Measurements from ENCODE around the gene KCTD14. TPM values are rescaled to one million over a fixed set of nuclear protein-coding genes. Genes with fewer than 3 reads are reported as not detected.

KCTD14 gene
- total RNA-seq, 2 donors from 2014 or later = 0.59 to 3.6 TPM

- no peaks in the 10 kb centered on the region for H3K9me3 ChIP-seq
- H3K36me3 ChIP-seq = no peaks in the 10 kb centered on the region
- no peak overlapping the region for H3K4me3 ChIP-seq
- H3K27me3 ChIP-seq = no peaks in the 10 kb centered on the region
- H3K27ac ChIP-seq = no peak overlapping the region
- no peak for DNase-seq (ENCODE audit: low spot score)
- no peak for TF ChIP-seq CTCF (IDR thresholded peaks at IDR 0.05)
- no peaks in the 10 kb centered on the region for H3K4me1 ChIP-seq
These were observed 28.1 kb upstream of the KCTD14 start for GRCh38 chr11:78050964-78051831.

DNA sequence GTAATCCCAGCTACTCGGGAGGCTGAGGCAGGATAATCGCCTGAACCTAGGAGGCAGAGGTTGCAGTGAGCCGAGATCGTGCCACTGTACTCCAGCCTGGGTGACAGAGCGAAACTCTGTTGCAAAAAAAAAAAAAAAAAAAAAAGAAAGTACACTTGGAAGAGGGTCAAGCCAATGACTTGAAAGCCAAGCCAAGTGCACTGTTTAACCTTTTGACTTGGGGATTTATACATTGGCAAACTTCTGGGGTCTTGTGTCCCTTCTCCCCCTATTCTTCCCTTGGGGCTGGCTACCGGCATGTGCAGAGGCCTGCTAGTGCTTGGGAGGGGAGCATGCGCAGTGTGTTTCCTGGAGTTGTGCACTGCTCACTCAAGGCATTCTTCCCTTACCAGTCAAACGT is 26.3 kb upstream of the KCTD14 start:
- H3K9me3 ChIP-seq = no peaks in the 10 kb centered on the region
- no peak for TF ChIP-seq CTCF (IDR thresholded peaks at IDR 0.05)
- H3K4me3 ChIP-seq = no peak overlapping the region
- no peak overlapping the region for H3K27ac ChIP-seq
- no peak for DNase-seq (ENCODE audit: low spot score)
- no peaks in the 10 kb centered on the region for H3K36me3 ChIP-seq
- H3K27me3 ChIP-seq = no peaks in the 10 kb centered on the region
- H3K4me1 ChIP-seq = peaks cover 0 to 10% of the 10 kb centered on the region in 2 donors

DNA sequence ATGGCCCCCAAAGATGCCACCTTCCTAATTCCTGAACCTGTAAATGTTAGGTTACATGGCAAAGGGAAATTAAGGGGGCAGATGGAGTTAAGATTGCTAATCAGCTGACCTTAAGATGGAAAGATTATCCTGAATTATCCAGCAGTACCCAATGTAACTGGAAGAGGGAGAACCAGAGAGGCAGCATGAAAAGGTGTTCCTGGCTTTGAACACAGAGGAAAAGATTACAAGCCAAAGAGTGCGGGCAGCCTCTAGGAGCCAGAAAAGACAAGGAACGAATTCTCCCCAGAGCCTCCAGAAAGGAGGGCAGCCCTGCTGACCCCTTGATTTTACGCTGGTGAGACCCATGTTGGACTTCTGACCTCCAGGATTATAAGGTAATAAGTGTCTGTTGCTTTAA is 25.5 kb upstream of the KCTD14 start:
- no peak overlapping the region for H3K27ac ChIP-seq
- no peak overlapping the region for H3K4me3 ChIP-seq
- DNase-seq (ENCODE audit: low spot score) = no peak
- TF ChIP-seq CTCF (IDR thresholded peaks at IDR 0.05) = no peak
- H3K27me3 ChIP-seq = no peaks in the 10 kb centered on the region
- H3K36me3 ChIP-seq = no peaks in the 10 kb centered on the region
- peaks cover 0 to 10% of the 10 kb centered on the region in 2 donors for H3K4me1 ChIP-seq
- H3K9me3 ChIP-seq = no peaks in the 10 kb centered on the region

- no peak for DNase-seq (ENCODE audit: low spot score)
- H3K27ac ChIP-seq = no peak overlapping the region
- no peaks in the 10 kb centered on the region for H3K36me3 ChIP-seq
- no peak for TF ChIP-seq CTCF (IDR thresholded peaks at IDR 0.05)
- H3K27me3 ChIP-seq = no peaks in the 10 kb centered on the region
- no peaks in the 10 kb centered on the region for H3K9me3 ChIP-seq
- peaks cover 0 to 10% of the 10 kb centered on the region in 2 donors for H3K4me1 ChIP-seq
- no peak overlapping the region for H3K4me3 ChIP-seq
These were observed 23.4 kb upstream of the KCTD14 start for GRCh38 chr11:78046486-78046854.

DNA sequence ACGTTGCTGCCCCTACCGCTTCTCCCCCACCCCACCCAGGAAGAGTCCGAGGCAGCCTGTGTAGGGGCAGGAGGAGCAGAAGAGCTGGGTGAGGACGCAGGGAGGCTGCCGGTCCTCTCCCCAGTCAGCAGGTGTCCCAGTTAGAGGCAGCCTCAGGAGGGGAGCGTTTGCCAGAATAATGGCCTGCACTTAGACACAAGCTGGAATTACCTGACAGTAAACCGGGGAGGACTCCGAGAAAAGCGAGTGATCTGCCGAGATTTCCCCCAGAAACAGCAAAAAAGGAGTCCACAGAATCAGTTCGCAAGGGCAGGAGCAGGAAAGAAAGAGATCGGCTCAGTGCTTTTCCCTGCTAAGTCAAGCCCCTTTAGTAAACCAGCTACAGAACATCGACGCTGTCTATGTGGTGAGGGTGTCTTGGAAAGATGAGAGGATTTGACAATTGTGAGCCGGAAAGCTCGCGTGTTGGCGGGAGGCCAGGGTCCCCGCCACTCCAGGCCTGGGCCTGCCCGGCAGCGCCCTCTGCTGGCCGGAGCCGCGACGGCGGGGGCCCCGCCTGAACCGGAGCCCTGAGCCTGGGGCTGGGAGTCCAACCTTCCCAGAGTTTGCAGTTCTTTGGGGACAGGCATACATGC is 22.9 kb upstream of the KCTD14 start:
- Histone ChIP-seq H3K27me3 (no peaks in the 10 kb centered on the region), H3K36me3 (no peaks in the 10 kb centered on the region), H3K4me1 (peaks cover 0 to 11% of the 10 kb centered on the region in 2 donors), H3K27ac (peak overlapping the region; percentile 41 to 65), H3K4me3 (peak overlapping the region; percentile 35 to 59), H3K9me3 (no peaks in the 10 kb centered on the region)
- peak; percentile 98 for TF ChIP-seq CTCF (IDR thresholded peaks at IDR 0.05)
- peak; percentile 82 for DNase-seq (ENCODE audit: low spot score)

All from right atrium auricular region (tissue), 2 donors.